CD4-positive, CD25-positive, alpha-beta regulatory T cell (primary cell): ENCODE results near the gene NR2E1. TPM values are rescaled to one million over a fixed set of nuclear protein-coding genes. Genes with fewer than 3 reads are reported as not detected.
A peak's percentile ranks its signal among the peaks of the same experiment; 100 is the strongest.

Experiments
- ATAC-seq, 2 donors: fragments of 150-1000 bp; cut with Tn5 transposase; one replicate each; pipeline ENCODE4 v1.10.0; 2021; ENCODE audit warnings: low read depth in 2 of 2, moderate number of reproducible peaks in 2 of 2, moderate library complexity in 1 of 2
- DNase-seq, 3 donors: peaks; one replicate each; pipeline versions ENCODE4 v3.0.0 to v3.0.0-alpha.2; 2012 to 2022; ENCODE audit warnings: mixed read lengths in 1 of 3
- H3K27ac ChIP-seq: one replicate; pipeline ENCODE4 v1.7.0; 2013; ENCODE audit warnings: mild to moderate bottlenecking, low read length; ENCODE audit not compliant: insufficient read depth, poor library complexity, severe bottlenecking
- H3K27me3 ChIP-seq: one replicate; pipeline ENCODE4 v1.7.0; 2013; ENCODE audit warnings: low read length; ENCODE audit not compliant: control insufficient read depth, insufficient read depth
- H3K36me3 ChIP-seq: one replicate; pipeline ENCODE4 v1.7.0; 2013; ENCODE audit warnings: mild to moderate bottlenecking, low read length, moderate library complexity; ENCODE audit not compliant: control insufficient read depth, insufficient read depth
- H3K4me1 ChIP-seq: 2 replicates; pipeline ENCODE4 v1.7.0; 2013; ENCODE audit warnings: mild to moderate bottlenecking, low read length; ENCODE audit not compliant: insufficient read depth, control insufficient read depth, poor library complexity, severe bottlenecking
- H3K4me3 ChIP-seq: one replicate; pipeline ENCODE4 v1.7.0; 2013; ENCODE audit warnings: low read depth, mild to moderate bottlenecking, low read length, moderate library complexity
- H3K9me3 ChIP-seq, 2 experiments: 1 replicate in 1 of 2; 2 replicates in 1 of 2; pipeline ENCODE4 v1.7.0; 2013; ENCODE audit warnings: low read length in 2 of 2, mild to moderate bottlenecking in 1 of 2, moderate library complexity in 1 of 2; ENCODE audit not compliant: control insufficient read depth in 2 of 2
- H3K27ac Mint-ChIP-seq, 3 donors: one replicate each; pipeline ENCODE4 v1.8.0; 2020 to 2022; ENCODE audit warnings: mild to moderate bottlenecking in 3 of 3, mixed read lengths in 3 of 3, moderate library complexity in 2 of 3
- H3K27me3 Mint-ChIP-seq: one replicate; pipeline ENCODE4 v1.8.0; 2022; ENCODE audit warnings: mild to moderate bottlenecking, mixed read lengths
- H3K36me3 Mint-ChIP-seq: one replicate; pipeline ENCODE4 v1.8.0; 2020; ENCODE audit warnings: mixed read lengths
- H3K4me1 Mint-ChIP-seq, 4 donors: one replicate each; pipeline ENCODE4 v1.8.0; 2020 to 2022; ENCODE audit warnings: mixed read lengths in 4 of 4, mild to moderate bottlenecking in 1 of 4
- H3K4me3 Mint-ChIP-seq, 4 donors: one replicate each; pipeline ENCODE4 v1.8.0; 2020 to 2022; ENCODE audit warnings: mild to moderate bottlenecking in 4 of 4, mixed read lengths in 4 of 4, moderate library complexity in 3 of 4
- H3K9me3 Mint-ChIP-seq, 7 donors: one replicate each; pipeline ENCODE4 v1.8.0; 2020 to 2022; ENCODE audit warnings: mixed read lengths in 7 of 7, mild to moderate bottlenecking in 3 of 7, moderate library complexity in 2 of 7
- polyA plus RNA-seq, 4 donors: library from polyadenylated mRNA; unstranded; fragments of 300-500 nt; fragmentation: Illumina TruSeq; gene quantifications; one replicate each; pipeline ENCODE4 v1.2.3, GENCODE V29; 2021
- total RNA-seq: library from RNA; stranded (reverse); gene quantifications from one replicate; pipeline ENCODE4 v1.2.3, GENCODE V29; 2022

NR2E1 gene
- total and polyA plus RNA-seq, 5 donors from 2014 or later, result not detected

GRCh38 chr6:108176281-108177089, 10.7 kb downstream of the NR2E1 start:
- peaks cover 17% of the 10 kb centered on the region for H3K4me1 ChIP-seq
- Mint-ChIP-seq H3K27ac (no peak overlapping the region), H3K9me3 (peaks cover 0 to 3% (median 0%) of the 10 kb centered on the region in 7 donors), H3K4me1 (peaks cover 0 to 24% (median 9%) of the 10 kb centered on the region in 4 donors), H3K4me3 (peak overlapping the region in 3 of 4 donors; percentile 15 to 72 (median 33)), H3K27me3 (peaks cover 90% of the 10 kb centered on the region), H3K36me3 (no peaks in the 10 kb centered on the region)
- no peak for DNase-seq
- H3K9me3 ChIP-seq, result no peaks in the 10 kb centered on the region
- H3K36me3 ChIP-seq, result no peaks in the 10 kb centered on the region
- ATAC-seq, result no peak
- no peak overlapping the region for H3K4me3 ChIP-seq
- no peak overlapping the region for H3K27ac ChIP-seq
- peaks cover 60% of the 10 kb centered on the region for H3K27me3 ChIP-seq

- Mint-ChIP-seq H3K27me3 (peaks cover 83% of the 10 kb centered on the region), H3K9me3 (peaks cover 0 to 3% (median 0%) of the 10 kb centered on the region in 7 donors), H3K36me3 (no peaks in the 10 kb centered on the region), H3K4me1 (peaks cover 0 to 18% (median 9%) of the 10 kb centered on the region in 4 donors), H3K4me3 (no peak overlapping the region), H3K27ac (no peak overlapping the region)
- Histone ChIP-seq H3K4me1 (peaks cover 13% of the 10 kb centered on the region), H3K9me3 (no peaks in the 10 kb centered on the region), H3K27ac (no peak overlapping the region), H3K4me3 (no peak overlapping the region), H3K27me3 (peaks cover 38% of the 10 kb centered on the region), H3K36me3 (no peaks in the 10 kb centered on the region)
- no peak for DNase-seq
- ATAC-seq, result no peak
These were observed 13.9 kb downstream of the NR2E1 start for GRCh38 chr6:108179741-108180140.

- Mint-ChIP-seq H3K27ac (no peak overlapping the region), H3K36me3 (no peaks in the 10 kb centered on the region), H3K4me3 (no peak overlapping the region), H3K27me3 (peaks cover 78% of the 10 kb centered on the region), H3K4me1 (peaks cover 0 to 15% (median 6%) of the 10 kb centered on the region in 4 donors), H3K9me3 (peaks cover 0 to 3% (median 0%) of the 10 kb centered on the region in 7 donors)
- ATAC-seq, result no peak
- Histone ChIP-seq H3K36me3 (no peaks in the 10 kb centered on the region), H3K27ac (no peak overlapping the region), H3K27me3 (peaks cover 37% of the 10 kb centered on the region), H3K4me3 (no peak overlapping the region), H3K4me1 (peaks cover 11% of the 10 kb centered on the region), H3K9me3 (no peaks in the 10 kb centered on the region)
- no peak for DNase-seq
These were observed 14.4 kb downstream of the NR2E1 start for GRCh38 chr6:108180266-108180665.

- Histone ChIP-seq H3K4me1 (peaks cover 6% of the 10 kb centered on the region), H3K27me3 (peaks cover 37% of the 10 kb centered on the region), H3K27ac (no peak overlapping the region), H3K9me3 (no peaks in the 10 kb centered on the region), H3K36me3 (no peaks in the 10 kb centered on the region), H3K4me3 (no peak overlapping the region)
- peaks cover 0 to 10% (median 4%) of the 10 kb centered on the region in 4 donors for H3K4me1 Mint-ChIP-seq
- no peak for ATAC-seq
- H3K27ac Mint-ChIP-seq, result no peak overlapping the region
- no peaks in the 10 kb centered on the region for H3K36me3 Mint-ChIP-seq
- H3K4me3 Mint-ChIP-seq, result no peak overlapping the region
- no peak for DNase-seq
- H3K9me3 Mint-ChIP-seq, result peaks cover 0 to 3% (median 0%) of the 10 kb centered on the region in 7 donors
- peaks cover 76% of the 10 kb centered on the region for H3K27me3 Mint-ChIP-seq
These were observed 15.0 kb downstream of the NR2E1 start for GRCh38 chr6:108180776-108181175.

- H3K9me3 Mint-ChIP-seq, result no peaks in the 10 kb centered on the region
- Histone ChIP-seq H3K4me3 (no peak overlapping the region), H3K27me3 (peaks cover 24% of the 10 kb centered on the region), H3K36me3 (no peaks in the 10 kb centered on the region), H3K9me3 (no peaks in the 10 kb centered on the region), H3K4me1 (no peaks in the 10 kb centered on the region), H3K27ac (no peak overlapping the region)
- peaks cover 52% of the 10 kb centered on the region for H3K27me3 Mint-ChIP-seq
- no peak overlapping the region for H3K4me3 Mint-ChIP-seq
- DNase-seq, result no peak
- no peak for ATAC-seq
- no peak overlapping the region for H3K27ac Mint-ChIP-seq
- H3K36me3 Mint-ChIP-seq, result no peaks in the 10 kb centered on the region
- no peaks in the 10 kb centered on the region for H3K4me1 Mint-ChIP-seq
These were observed 20.4 kb downstream of the NR2E1 start for GRCh38 chr6:108186226-108186625.

- Mint-ChIP-seq H3K36me3 (no peaks in the 10 kb centered on the region), H3K27me3 (peaks cover 52% of the 10 kb centered on the region), H3K4me1 (no peaks in the 10 kb centered on the region)
These were observed 21.7 kb downstream of the NR2E1 start for GRCh38 chr6:108187519-108187918.

GRCh38 chr6:108193131-108193530, 27.3 kb downstream of the NR2E1 start:
- Histone ChIP-seq H3K36me3 (no peaks in the 10 kb centered on the region), H3K4me3 (no peak overlapping the region), H3K27me3 (peaks cover 7% of the 10 kb centered on the region), H3K4me1 (no peaks in the 10 kb centered on the region), H3K27ac (no peak overlapping the region), H3K9me3 (no peaks in the 10 kb centered on the region)
- Mint-ChIP-seq H3K4me3 (no peak overlapping the region), H3K27ac (no peak overlapping the region), H3K27me3 (peaks cover 37% of the 10 kb centered on the region), H3K36me3 (no peaks in the 10 kb centered on the region), H3K9me3 (peaks cover 0 to 3% (median 0%) of the 10 kb centered on the region in 7 donors), H3K4me1 (no peaks in the 10 kb centered on the region)
- no peak for DNase-seq
- ATAC-seq, result no peak

More at GRCh38 chr6:108187519-108187918, 21.7 kb downstream of the NR2E1 start:
- Histone ChIP-seq H3K4me3 (no peak overlapping the region), H3K27me3 (peaks cover 20% of the 10 kb centered on the region), H3K9me3 (no peaks in the 10 kb centered on the region), H3K36me3 (no peaks in the 10 kb centered on the region), H3K4me1 (no peaks in the 10 kb centered on the region), H3K27ac (no peak overlapping the region)
- no peak for DNase-seq
- no peak for ATAC-seq
- no peak overlapping the region for H3K4me3 Mint-ChIP-seq
- H3K27ac Mint-ChIP-seq, result no peak overlapping the region
- H3K9me3 Mint-ChIP-seq, result no peaks in the 10 kb centered on the region

- Histone ChIP-seq H3K4me3 (no peak overlapping the region), H3K27me3 (peaks cover 5% of the 10 kb centered on the region), H3K4me1 (no peaks in the 10 kb centered on the region), H3K27ac (no peak overlapping the region), H3K9me3 (no peaks in the 10 kb centered on the region), H3K36me3 (no peaks in the 10 kb centered on the region)
- H3K9me3 Mint-ChIP-seq, result peaks cover 0 to 3% (median 0%) of the 10 kb centered on the region in 7 donors
- no peaks in the 10 kb centered on the region for H3K4me1 Mint-ChIP-seq
- DNase-seq, result no peak
- no peaks in the 10 kb centered on the region for H3K36me3 Mint-ChIP-seq
- no peak for ATAC-seq
- no peak overlapping the region for H3K4me3 Mint-ChIP-seq
- no peak overlapping the region for H3K27ac Mint-ChIP-seq
- peaks cover 36% of the 10 kb centered on the region for H3K27me3 Mint-ChIP-seq
These were observed 28.0 kb downstream of the NR2E1 start for GRCh38 chr6:108193835-108194234.
